PC-3 (cell line): ENCODE results near the gene IL36B. TPM values are rescaled to one million over a fixed set of nuclear protein-coding genes. Genes with fewer than 3 reads are reported as not detected.

Source experiments
- ATAC-seq: fragments of 200-7000 bp; cut with Tn5 transposase; 2 replicates; pipeline ENCODE4 v1.9.1; 2020; ENCODE audit warnings: mild to moderate bottlenecking, moderate library complexity
- BruUV-seq: library from RNA; stranded (reverse); fragments of 400-500 nt; replicated peaks from 2 replicates; lab custom pipeline; 2021; lab: Mats Ljungman, UMichigan
- CTCF ChIA-PET: fragments of 300-600 bp; sonication (Branson Sonifier 250); formaldehyde crosslinking; loops from one replicate; lab custom pipeline; 2022; ENCODE audit warnings: antibody characterized with exemption; lab: Charles Lee
- POLR2A ChIA-PET: fragments of 300-600 bp; sonication (Branson Sonifier 250); formaldehyde crosslinking; loops from one replicate; lab custom pipeline; 2022; ENCODE audit warnings: antibody characterized with exemption; ENCODE audit not compliant: unreplicated experiment; lab: Charles Lee
- DNase-seq: peaks from one replicate; pipeline ENCODE4 v3.0.0-alpha.2; 2015
- H2AFZ ChIP-seq: fragments of 300-600 bp; sonication (generic); 2 replicates; pipeline ENCODE4 v1.6.0; 2016; ENCODE audit warnings: antibody characterized with exemption, low read length
- H3F3A ChIP-seq: fragments of 300-600 bp; sonication (generic); one replicate; pipeline ENCODE4 v1.6.0; 2017; ENCODE audit warnings: antibody characterized with exemption, low read length, control low read depth, mild to moderate bottlenecking; ENCODE audit not compliant: unreplicated experiment
- H3K27ac ChIP-seq: fragments of 300-600 bp; sonication (generic); 2 replicates; pipeline ENCODE4 v1.5.1; 2016; ENCODE audit warnings: mild to moderate bottlenecking, low read length
- H3K27me3 ChIP-seq: fragments of 300-600 bp; sonication (generic); 2 replicates; pipeline ENCODE4 v1.6.1; 2016; ENCODE audit warnings: low read length, mixed read lengths
- H3K36me3 ChIP-seq: fragments of 300-600 bp; sonication (generic); 2 replicates; pipeline ENCODE4 v1.6.1; 2016; ENCODE audit warnings: low read depth, mixed run types, low read length, mixed read lengths
- H3K4me1 ChIP-seq: fragments of 300-600 bp; sonication (generic); 2 replicates; pipeline ENCODE4 v1.5.1; 2016; ENCODE audit warnings: low read length; ENCODE audit not compliant: insufficient read depth
- H3K4me2 ChIP-seq: fragments of 300-600 bp; sonication (generic); 2 replicates; pipeline ENCODE4 v1.6.0; 2016; ENCODE audit warnings: low read length
- H3K4me3 ChIP-seq: fragments of 300-600 bp; sonication (generic); 2 replicates; pipeline ENCODE4 v1.5.1; 2016; ENCODE audit warnings: mild to moderate bottlenecking, low read length, mixed read lengths
- H3K79me2 ChIP-seq: fragments of 300-600 bp; sonication (generic); 2 replicates; pipeline ENCODE4 v1.6.1; 2017; ENCODE audit warnings: low read length, mixed read lengths
- H3K9ac ChIP-seq: fragments of 300-600 bp; sonication (generic); 2 replicates; pipeline ENCODE4 v1.6.0; 2016; ENCODE audit warnings: mild to moderate bottlenecking, low read length
- H3K9me2 ChIP-seq: fragments of 300-600 bp; sonication (generic); replicated peaks from 2 replicates; pipeline ENCODE4 v1.6.1; 2016; ENCODE audit warnings: mixed run types, low read length, mixed read lengths
- H3K9me3 ChIP-seq: fragments of 300-600 bp; sonication (generic); 2 replicates; pipeline ENCODE4 v1.6.1; 2016; ENCODE audit warnings: low read length, mixed read lengths
- H4K20me1 ChIP-seq: fragments of 300-600 bp; sonication (generic); 2 replicates; pipeline ENCODE4 v1.6.1; 2016; ENCODE audit warnings: low read length, mixed read lengths
- EZH2 ChIP-seq: fragments of 300-600 bp; sonication (generic); IDR thresholded peaks from one replicate; pipeline ENCODE4 v1.6.1; 2017; ENCODE audit warnings: antibody characterized with exemption, mild to moderate bottlenecking, low read length; ENCODE audit not compliant: unreplicated experiment
- EZH2phosphoT487 ChIP-seq: fragments of 300-600 bp; sonication (generic); IDR thresholded peaks from 2 replicates; pipeline ENCODE4 v1.6.1; 2018; ENCODE audit warnings: mild to moderate bottlenecking, antibody characterized with exemption, low read length, borderline replicate concordance
- intact Hi-C: fragments of 100-400 bp; cut with micrococcal nuclease; formaldehyde crosslinking; loops from 2 replicates; pipeline ENCODE4 v1.9.0; 2023
- total RNA-seq: library from RNA; depleted of rRNA; stranded (reverse); fragments of >200 nt; gene quantifications from 2 replicates; pipeline ENCODE4 v1.2.3, GENCODE V29; 2014
- TF ChIP-seq, protein P1 (sequence below): fragments of 300-600 bp; sonication (generic); conservative IDR thresholded peaks from 2 replicates; pipeline ENCODE4 v1.5.1; 2017; ENCODE audit warnings: antibody characterized with exemption, low read depth, mild to moderate bottlenecking, low read length

IL36B gene
- total RNA-seq, 1 experiment from 2014 or later = not detected

DNA sequence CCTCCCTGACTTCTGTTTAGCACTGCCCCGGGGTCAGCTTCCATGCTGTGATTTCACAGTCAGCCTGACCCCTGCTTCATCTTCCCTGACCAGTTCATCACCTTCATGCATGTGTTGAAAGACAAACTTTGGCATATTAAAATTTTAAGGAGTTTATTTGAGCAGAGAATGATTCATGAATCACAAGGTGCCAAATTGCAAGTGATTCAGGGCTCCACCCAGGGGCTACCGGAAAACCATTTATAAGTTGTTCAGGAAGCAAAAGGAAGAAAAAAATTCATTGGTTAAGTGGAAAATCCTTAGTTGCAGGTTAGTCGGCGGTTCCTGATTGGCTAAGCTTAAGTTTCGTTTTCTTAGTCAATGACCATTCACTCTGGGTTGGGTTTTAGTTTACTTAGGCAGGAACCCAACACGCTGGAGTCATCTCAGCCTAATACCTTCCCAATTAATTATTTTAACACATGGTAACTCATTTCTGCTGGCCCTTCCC lies 25.7 kb upstream of the IL36B start:
- Histone ChIP-seq H3K27me3 (no peaks in the 10 kb centered on the region), H3K4me1 (peaks cover 32% of the 10 kb centered on the region), H3K36me3 (no peaks in the 10 kb centered on the region), H3K4me2 (peak overlapping the region; percentile 84), H4K20me1 (no peaks in the 10 kb centered on the region), H3K9me2 (no peaks in the 10 kb centered on the region), H3K27ac (peak overlapping the region; percentile 99), H3K79me2 (no peaks in the 10 kb centered on the region), H3K4me3 (peak overlapping the region; percentile 40; the same call in 1 of the 2 replicates), H3K9ac (peak overlapping the region; percentile 88), H2AFZ (no peak overlapping the region; the same call in 1 of the 2 replicates), H3K9me3 (no peaks in the 10 kb centered on the region), H3F3A (no peaks in the 10 kb centered on the region)
- ATAC-seq (peak; percentile 77), DNase-seq (peak; percentile 97)
- CTCF ChIA-PET = interaction anchor here (0.5 to 3.0 kb wide), 4 partner anchors 10 to 645 kb away, joined by 3 to 29 read pairs (median 4); partner anchors contain the start of genes IL36RN and RGPD8
- no TSS peak for BruUV-seq
- TF ChIP-seq, protein P1, sequence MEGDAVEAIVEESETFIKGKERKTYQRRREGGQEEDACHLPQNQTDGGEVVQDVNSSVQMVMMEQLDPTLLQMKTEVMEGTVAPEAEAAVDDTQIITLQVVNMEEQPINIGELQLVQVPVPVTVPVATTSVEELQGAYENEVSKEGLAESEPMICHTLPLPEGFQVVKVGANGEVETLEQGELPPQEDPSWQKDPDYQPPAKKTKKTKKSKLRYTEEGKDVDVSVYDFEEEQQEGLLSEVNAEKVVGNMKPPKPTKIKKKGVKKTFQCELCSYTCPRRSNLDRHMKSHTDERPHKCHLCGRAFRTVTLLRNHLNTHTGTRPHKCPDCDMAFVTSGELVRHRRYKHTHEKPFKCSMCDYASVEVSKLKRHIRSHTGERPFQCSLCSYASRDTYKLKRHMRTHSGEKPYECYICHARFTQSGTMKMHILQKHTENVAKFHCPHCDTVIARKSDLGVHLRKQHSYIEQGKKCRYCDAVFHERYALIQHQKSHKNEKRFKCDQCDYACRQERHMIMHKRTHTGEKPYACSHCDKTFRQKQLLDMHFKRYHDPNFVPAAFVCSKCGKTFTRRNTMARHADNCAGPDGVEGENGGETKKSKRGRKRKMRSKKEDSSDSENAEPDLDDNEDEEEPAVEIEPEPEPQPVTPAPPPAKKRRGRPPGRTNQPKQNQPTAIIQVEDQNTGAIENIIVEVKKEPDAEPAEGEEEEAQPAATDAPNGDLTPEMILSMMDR = no peak
- TF ChIP-seq EZH2 (no peak), EZH2phosphoT487 (no peak)
- POLR2A ChIA-PET = interaction anchor here (0.5 to 1.2 kb wide), 5 partner anchors 8 to 163 kb away, joined by 4 to 11 read pairs (median 6); no protein-coding TSS in a partner anchor
- intact Hi-C loops = loop anchor here (1.0 to 5.0 kb wide), 5 partner anchors 10 to 331 kb away; no protein-coding TSS in a partner anchor

DNA sequence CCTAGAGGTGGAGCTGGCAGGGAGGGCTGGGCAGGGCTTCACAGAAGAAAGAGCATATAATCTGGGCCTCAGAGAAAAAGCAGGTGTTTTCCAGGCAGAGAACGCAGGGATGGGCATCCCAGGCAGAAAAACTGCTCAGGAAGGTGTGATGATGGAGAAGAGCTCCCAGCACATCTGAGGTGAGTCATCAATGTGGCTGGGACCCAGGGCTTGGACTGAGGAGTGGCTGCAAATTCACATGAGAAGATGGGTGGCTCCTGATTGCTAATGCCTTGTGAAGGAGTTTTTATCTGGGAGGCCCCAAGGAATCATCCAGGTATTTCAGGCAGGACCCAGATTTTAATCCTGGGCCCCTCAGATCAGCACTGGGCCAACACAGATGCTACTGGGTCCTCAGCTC lies 25.3 kb upstream of the IL36B start:
- TF ChIP-seq EZH2phosphoT487 = no peak
- TF ChIP-seq EZH2 = no peak
- TF ChIP-seq, protein P1 = no peak
- H3K27me3 ChIP-seq = no peaks in the 10 kb centered on the region
- H3K9ac ChIP-seq = peak overlapping the region; percentile 85
- peak overlapping the region; percentile 32; the same call in 1 of the 2 replicates for H3K4me3 ChIP-seq
- no peaks in the 10 kb centered on the region for H3F3A ChIP-seq
- H2AFZ ChIP-seq = no peak overlapping the region
- no peaks in the 10 kb centered on the region for H3K36me3 ChIP-seq
- ATAC-seq (peak; percentile 62), DNase-seq (peak; percentile 87)
- ChIA-PET POLR2A (interaction anchor here (0.5 to 1.2 kb wide), 6 partner anchors 8 to 162 kb away, joined by 3 to 11 read pairs (median 5); no protein-coding TSS in a partner anchor), CTCF (interaction anchor here (0.5 to 3.0 kb wide), 4 partner anchors 9 to 645 kb away, joined by 3 to 29 read pairs (median 4); partner anchors contain the start of genes IL36RN and RGPD8)
- no peaks in the 10 kb centered on the region for H3K79me2 ChIP-seq
- TSS peak; percentile 80 for BruUV-seq
- H3K27ac ChIP-seq = peak overlapping the region; percentile 99
- H3K9me2 ChIP-seq = no peaks in the 10 kb centered on the region
- H3K9me3 ChIP-seq = no peaks in the 10 kb centered on the region
- H3K4me2 ChIP-seq = peak overlapping the region; percentile 76
- H4K20me1 ChIP-seq = no peaks in the 10 kb centered on the region
- peaks cover 32% of the 10 kb centered on the region for H3K4me1 ChIP-seq
- intact Hi-C loops = loop anchor here (1.0 to 5.0 kb wide), 5 partner anchors 10 to 331 kb away; no protein-coding TSS in a partner anchor
